GM11168 (cell line): ENCODE data around the gene TNFSF13.

Experiments
- in situ Hi-C: fragments of 300-500 bp; cut with MboI; formaldehyde crosslinking; loops from one replicate; pipeline ENCODE4 v1.12.0; 2022; ENCODE audit warnings: low sequenced_read_pairs; ENCODE audit not compliant: unreplicated experiment

The TNFSF13 gene

DNA sequence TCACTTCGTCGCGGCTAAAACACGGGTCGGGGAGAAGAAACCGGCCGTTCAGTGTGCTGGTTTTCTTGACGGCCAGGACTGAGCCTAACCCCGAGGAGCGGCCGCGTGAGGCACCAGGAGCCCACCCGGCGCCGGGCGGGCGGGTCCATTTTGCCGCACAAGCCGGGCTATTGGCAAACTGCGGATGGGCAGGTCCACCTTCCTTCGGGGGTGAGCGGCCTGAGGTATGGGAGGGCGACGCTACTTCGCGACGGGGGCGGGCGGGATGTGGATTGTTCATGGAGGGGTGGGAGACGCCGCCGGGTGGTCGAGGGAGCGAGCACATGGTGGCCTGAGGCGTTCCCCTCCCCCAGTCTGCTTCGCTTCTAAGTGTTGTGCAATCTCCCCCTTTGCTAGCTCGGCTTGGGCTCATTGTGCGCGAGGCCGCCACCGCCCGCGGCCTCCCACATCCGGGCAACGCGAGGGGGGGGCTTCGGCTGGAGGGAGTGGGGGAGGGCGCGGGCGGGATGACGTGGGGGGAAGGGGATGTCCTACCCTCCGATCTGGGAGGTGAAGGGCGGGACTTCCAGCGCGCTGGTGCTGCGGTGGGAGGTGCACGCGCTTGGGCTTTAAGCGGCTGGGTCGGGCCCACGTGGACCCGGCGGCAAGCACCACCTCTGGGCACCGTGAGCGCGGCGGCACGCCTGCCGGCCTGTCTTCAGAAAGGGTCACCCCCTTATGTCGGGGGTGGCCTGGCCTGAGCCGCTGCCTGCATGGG, 15.0 kb downstream of the TNFSF13 start:
- in situ Hi-C loops = no loop called here

DNA sequence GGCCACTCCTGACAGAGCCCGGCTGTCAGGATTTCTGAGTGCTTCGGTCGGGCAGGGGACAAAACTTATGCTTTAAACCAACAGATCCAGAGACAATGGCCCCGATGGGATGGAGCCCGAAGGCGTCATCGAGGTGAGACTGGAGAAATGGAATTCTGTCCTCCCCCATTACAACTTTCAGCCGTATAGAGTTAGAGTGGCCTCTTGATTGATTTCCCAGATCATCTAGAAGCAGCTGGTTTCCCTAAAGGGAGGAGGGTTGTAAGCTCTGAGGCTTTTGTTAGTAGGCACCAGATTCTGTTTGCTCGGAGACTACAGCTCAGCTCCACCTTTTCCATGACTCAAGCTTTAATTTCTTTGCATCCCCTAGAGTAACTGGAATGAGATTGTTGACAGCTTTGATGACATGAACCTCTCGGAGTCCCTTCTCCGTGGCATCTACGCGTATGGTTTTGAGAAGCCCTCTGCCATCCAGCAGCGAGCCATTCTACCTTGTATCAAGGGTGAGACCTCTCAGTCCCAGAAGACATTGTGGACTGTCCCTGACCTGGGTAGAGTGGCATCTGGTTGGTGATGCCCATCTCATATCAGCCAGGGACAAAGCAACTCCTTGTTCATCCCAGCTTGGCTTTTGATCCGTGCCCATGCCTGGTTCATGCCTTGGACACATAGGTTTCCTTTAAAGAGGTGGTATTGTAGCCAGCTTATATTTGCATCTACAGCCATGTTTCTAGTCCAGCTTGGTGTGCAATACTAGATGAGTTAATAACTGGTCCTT, 15.8 kb downstream of the TNFSF13 start:
- in situ Hi-C loops = no loop called here

DNA sequence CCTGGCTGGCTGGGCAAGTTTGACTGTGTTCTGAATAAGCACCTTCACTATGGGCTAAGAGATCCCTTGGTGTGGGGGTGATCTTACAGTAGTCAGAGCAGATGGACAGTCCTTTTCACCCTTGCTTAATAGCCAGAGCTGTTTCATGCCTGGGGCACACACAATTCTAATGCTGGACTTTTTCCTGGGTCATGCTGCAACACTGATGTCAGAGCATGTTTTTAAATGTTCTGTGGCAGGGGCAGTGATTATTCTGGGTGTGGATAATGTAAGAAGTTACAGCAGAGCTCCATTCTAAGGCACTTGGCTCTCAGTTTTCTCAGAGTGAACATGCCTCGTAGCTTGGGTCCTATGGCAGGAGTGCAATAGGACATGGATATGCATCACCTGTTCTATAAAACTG, 16.9 kb downstream of the TNFSF13 start:
- in situ Hi-C loops = no loop called here

DNA sequence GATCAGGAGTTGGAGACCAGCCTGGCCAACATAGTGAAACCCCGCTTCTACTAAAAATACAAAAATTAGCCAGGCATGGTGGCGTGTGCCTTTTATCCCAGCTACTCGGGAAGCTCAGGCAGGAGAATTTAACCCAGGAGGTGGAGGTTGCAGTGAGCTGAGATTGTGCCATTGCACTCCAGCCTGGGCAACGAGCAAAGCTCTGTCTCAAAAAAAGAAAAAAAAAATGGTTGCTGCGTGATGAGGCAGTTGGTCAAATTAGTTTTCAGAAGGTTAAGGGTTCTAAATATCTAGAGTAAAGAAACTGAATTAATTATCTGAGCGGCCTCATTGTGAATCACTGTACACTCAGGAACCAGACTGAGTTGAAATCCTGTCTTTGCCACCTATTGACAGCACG, 17.4 kb downstream of the TNFSF13 start:
- in situ Hi-C loops = no loop called here

DNA sequence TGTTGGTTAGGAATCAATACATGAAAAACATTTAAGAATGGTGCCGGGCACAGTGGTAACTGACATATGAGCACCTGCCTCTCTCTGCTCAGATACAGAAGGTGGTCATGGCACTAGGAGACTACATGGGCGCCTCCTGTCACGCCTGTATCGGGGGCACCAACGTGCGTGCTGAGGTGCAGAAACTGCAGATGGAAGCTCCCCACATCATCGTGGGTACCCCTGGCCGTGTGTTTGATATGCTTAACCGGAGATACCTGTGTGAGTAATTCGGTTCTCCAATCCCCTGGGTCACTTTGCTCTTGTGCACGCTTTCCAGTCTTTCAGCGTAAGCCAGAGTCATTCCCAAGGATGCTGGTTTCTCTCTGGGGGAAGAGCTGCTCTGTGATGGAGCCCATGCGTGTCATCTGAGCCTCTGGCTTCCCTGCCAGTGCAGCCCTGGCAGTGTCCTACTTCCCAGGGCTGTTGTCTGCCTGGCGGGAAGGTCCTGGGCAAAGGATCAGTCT, 17.9 kb downstream of the TNFSF13 start:
- in situ Hi-C loops = no loop called here

DNA sequence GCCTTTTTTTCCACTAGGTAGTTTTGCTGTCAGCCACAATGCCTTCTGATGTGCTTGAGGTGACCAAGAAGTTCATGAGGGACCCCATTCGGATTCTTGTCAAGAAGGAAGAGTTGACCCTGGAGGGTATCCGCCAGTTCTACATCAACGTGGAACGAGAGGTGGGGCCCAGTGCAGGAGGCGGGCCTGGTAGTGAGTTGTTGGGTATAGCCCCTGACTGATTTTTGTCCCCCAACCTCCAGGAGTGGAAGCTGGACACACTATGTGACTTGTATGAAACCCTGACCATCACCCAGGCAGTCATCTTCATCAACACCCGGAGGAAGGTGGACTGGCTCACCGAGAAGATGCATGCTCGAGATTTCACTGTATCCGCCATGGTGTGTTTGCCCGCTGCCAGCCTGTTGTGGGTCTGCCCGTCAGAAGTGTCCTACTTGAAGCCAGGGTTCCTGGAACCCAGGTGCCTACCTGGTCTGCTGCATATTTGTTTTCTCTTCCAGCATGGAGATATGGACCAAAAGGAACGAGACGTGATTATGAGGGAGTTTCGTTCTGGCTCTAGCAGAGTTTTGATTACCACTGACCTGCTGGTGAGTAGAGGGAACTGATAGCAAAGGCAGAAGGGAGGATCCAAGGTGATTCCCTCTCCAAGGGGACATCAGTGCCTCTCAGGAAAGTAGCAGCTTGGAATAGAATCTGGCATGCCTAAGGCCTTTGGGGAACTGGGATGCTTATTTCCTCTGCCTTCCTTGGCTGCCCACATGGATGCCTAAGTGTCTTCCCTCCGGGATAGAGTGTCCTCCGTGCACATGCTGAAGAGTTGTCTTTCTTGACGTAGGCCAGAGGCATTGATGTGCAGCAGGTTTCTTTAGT, 19.0 kb downstream of the TNFSF13 start:
- in situ Hi-C loops = no loop called here

DNA sequence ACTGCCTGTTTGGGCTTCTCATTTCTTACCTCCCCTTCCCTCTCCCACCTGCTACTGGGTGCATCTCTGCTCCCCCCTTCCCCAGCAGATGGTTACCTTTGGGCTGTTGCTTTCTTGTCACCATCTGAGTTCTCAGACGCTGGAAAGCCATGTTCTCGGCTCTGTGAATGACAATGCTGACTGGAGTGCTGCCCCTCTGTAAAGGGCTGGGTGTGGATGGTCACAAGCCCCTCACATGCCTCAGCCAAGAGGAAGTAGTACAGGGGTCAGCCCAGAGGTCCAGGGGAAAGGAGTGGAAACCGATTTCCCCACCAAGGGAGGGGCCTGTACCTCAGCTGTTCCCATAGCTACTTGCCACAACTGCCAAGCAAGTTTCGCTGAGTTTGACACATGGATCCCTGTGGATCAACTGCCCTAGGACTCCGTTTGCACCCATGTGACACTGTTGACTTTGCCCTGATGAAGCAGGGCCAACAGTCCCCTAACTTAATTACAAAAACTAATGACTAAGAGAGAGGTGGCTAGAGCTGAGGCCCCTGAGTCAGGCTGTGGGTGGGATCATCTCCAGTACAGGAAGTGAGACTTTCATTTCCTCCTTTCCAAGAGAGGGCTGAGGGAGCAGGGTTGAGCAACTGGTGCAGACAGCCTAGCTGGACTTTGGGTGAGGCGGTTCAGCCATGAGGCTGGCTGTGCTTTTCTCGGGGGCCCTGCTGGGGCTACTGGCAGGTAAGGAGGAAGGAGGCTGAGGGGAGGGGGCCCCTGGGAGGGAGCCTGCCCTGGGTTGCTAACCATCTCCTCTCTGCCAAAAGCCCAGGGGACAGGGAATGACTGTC, 20.7 kb downstream of the TNFSF13 start, which contains the start of gene CD68:
CD68 (plus strand) TSS at position 638 of the 833 bp plus-strand sequence; CDS start at position 678, 40 bp downstream.
- in situ Hi-C loops = no loop called here

DNA sequence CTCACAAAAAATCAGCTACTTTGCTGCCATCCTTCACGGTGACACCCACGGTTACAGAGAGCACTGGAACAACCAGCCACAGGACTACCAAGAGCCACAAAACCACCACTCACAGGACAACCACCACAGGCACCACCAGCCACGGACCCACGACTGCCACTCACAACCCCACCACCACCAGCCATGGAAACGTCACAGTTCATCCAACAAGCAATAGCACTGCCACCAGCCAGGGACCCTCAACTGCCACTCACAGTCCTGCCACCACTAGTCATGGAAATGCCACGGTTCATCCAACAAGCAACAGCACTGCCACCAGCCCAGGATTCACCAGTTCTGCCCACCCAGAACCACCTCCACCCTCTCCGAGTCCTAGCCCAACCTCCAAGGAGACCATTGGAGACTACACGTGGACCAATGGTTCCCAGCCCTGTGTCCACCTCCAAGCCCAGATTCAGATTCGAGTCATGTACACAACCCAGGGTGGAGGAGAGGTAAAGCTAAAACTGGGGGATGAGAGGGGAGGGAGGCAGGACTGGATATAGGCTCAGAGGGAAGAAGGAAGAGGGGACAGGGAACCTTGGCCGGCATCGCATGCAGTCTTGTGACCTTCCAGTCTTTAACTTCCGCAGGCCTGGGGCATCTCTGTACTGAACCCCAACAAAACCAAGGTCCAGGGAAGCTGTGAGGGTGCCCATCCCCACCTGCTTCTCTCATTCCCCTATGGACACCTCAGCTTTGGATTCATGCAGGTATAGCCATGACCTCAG, 21.5 kb downstream of the TNFSF13 start:
- in situ Hi-C loops = no loop called here

DNA sequence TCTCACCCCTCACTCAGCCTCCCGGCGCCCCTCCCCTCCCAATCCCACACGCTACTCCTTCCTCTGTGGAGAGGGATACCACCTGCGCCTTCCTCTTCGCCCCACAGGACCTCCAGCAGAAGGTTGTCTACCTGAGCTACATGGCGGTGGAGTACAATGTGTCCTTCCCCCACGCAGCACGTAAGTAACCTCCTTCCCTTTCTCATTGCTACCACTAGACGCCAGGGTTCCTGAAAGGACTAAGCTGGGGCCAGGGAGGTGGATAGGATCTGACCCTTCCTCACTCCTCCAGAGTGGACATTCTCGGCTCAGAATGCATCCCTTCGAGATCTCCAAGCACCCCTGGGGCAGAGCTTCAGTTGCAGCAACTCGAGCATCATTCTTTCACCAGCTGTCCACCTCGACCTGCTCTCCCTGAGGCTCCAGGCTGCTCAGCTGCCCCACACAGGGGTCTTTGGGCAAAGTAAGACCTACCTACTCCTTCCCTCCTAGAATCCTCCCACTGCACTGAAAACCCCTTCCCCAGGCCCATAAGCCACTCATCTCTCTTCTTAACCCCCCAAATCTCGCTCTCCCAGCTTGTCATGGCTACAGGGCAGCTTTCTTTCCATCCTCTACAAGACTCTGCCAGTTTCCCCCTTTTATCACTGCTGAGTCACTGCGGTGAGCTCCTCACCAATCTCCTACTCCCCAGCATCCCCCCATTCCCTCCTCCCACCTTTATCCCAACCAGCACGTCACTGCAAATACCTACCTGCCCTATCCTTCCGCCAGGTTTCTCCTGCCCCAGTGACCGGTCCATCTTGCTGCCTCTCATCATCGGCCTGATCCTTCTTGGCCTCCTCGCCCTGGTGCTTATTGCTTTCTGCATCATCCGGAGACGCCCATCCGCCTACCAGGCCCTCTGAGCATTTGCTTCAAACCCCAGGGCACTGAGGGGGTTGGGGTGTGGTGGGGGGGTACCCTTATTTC, 22.3 kb downstream of the TNFSF13 start:
- in situ Hi-C loops = no loop called here

DNA sequence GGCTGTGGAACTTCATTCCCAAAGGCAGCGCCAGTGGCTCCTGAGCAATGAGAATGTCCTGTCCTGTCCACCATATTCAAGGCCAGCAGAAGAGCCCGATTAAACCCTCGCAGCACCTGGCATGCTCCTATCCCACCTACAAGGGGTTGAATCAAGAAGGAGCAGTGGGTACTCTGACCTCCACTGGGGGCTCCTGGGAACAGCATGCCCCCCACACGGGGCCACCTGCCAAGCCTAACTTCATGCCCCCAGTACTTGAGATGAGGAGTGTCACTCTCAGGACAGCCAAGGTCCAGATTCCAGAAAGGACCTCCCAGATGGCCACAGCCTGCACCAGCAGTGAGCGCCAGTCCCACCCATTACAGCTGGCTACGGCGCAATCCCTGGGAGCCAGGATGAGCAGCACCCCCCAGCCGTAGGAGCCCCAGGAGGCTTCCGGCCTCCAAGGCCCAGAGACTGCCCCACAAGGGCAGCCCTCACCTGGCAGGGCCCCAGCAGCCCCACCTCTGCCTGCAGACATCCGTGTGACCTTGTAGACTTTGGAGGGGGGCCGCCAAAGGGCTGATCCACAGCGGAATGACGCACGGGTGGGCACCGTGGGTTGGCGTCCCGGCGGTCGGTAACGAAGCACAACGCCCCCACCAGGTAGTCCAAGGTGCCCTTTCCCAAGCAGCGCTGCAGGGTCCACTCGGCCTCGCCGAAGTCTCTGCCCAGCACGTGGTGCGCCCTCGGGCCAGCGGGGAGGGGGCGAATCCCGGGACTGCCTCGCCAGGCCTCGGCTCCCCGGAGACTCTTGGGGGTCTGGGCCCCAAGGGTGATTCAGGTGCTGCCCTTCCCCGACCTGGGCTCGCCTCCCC, 24.1 kb downstream of the TNFSF13 start:
- in situ Hi-C loops = no loop called here

DNA sequence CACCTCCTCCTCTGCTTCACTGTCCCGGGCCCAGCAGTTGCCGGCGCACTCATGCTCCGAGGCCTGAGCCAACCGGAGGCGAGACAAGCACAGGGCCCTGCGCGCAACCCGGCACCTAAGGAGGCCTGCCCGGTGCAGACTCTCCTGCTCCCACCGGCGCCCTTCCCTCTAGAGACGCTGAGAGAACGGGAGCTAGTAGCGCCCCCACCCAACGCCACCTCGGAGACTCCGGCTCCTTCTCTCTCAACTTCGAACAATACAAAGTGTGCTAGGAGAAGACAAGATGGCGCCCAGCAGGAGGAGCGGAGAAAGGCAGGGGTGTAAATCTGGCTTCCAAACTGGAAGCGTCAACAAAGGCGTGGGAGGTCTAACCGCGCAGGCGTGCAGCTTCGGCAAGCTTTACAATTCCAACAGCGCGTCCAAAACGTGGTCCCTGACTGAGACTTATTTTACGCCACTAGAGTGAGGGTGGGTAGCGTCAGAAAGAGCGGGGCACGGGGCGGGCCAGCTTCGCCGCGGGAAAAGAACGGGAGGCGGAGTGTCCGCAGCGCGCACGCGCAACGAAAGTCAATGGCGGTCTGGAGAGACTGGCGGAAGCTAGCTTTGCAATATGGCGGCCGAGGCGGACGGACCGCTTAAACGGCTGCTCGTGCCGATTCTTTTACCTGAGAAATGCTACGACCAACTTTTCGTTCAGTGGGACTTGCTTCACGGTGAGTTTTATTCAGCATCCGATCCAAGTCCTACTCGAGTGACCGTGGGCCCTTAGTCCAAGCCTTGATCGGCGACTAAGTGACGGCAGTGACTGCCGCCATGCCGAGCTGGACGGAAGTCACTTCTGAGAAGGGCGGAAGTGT, 24.9 kb downstream of the TNFSF13 start, which contains the start of gene MPDU1:
MPDU1 (plus strand) TSS at position 600 of the 857 bp plus-strand sequence; CDS start at position 611, 11 bp downstream.
- in situ Hi-C loops = no loop called here

DNA sequence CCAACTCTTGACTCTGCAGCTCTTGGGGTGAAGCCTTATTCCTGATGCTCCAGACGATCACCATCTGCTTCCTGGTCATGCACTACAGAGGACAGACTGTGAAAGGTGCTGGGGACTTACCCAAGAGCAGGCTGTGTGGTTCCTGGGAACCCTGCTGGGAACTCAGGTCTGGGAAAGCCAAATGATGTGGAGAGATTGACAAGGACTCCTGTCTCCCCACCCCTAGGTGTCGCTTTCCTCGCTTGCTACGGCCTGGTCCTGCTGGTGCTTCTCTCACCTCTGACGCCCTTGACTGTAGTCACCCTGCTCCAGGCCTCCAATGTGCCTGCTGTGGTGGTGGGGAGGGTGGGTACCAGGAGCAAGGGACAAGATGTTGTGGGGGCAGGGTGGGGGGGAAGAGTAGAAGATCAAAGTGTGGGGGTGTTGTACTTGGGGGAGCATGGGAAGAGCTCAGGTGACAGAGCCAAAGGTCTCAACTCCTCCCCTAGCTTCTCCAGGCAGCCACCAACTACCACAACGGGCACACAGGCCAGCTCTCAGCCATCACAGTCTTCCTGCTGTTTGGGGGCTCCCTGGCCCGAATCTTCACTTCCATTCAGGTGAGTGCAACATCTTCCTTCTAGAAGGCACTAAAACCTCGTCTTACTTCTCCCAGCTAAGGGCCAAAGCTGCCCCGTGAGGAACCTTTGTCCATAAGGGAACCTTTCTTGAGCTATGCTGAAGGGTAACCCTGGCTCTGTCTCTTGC, 28.3 kb downstream of the TNFSF13 start:
- in situ Hi-C loops = no loop called here

DNA sequence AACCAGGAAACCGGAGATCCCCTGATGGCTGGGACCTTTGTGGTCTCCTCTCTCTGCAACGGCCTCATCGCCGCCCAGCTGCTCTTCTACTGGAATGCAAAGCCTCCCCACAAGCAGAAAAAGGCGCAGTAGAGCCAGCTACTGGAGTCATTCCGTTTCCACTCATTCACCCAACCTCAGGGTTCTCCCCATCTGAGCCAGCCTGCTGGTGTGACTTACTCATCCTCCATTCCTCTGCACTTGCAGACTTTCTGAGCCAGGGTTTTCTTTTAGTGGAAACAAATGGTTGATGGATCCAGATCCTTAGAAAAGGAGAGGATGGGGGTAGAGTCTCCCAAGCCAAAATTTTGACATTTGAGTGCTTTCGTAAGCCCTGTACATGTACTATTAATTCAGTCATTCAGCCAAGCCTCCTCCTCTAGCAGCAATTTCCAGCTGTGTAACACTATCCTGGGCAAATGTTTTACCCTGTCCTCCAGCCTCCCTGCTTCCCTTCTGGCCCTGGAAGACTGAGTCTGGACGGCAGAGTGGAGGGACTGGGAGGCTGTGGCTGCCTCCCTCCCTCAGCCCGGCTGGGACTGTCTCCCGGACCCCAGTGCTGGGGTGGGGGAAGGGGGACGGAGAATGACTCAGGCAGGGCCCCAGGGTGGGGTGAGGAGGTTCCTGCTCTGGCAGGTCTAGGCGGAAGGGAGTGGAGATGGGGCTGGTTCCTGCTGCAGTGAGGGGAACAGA, 29.0 kb downstream of the TNFSF13 start:
- in situ Hi-C loops = no loop called here

DNA sequence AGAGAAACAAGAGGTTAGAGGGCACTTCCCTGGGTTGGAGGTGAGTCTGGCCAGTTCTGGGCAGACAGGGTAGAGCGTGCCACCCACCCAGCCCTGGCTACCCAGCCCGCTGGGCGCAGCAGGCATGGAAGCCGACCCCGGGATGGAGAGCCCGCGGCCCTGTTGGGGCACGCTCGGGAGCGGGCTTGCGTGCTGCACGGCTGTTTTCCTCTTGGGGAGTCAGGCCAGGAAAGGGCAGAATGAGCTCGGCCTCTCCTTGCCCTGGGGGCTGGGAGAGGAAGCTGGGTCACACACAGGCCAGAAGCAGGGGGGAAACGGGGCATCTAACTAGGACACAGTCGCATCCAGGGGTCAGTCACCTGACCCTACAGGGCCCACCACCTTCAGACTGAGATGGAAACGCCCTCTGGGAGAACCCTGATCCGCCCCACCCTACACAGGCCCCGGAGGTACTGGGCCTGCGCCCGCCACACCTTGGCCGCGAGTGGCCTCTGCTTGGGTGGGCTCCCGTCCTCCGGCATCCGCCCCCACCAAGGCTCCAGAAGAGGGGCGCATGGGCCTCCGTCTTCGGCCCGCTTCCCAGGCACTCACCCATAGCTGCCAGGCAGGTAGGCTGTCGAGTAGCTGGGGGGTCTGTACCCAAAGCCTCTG, 30.1 kb downstream of the TNFSF13 start:
- in situ Hi-C loops = no loop called here
